Lung microvascular endothelial cell (primary cell): ENCODE data around the gene TBC1D2. TPM values are rescaled to one million over a fixed set of nuclear protein-coding genes. Genes with fewer than 3 reads are reported as not detected.

Experiments
- DNase-seq, 2 donors: peaks; one replicate each; pipeline versions ENCODE4 v3.0.0 to v3.0.0-alpha.2; 2010; ENCODE audit warnings: low read depth in 2 of 2
- total RNA-seq: library from RNA; depleted of rRNA; stranded (reverse); fragments of >200 nt; gene quantifications from 2 replicates; pipeline ENCODE4 v1.2.1, GENCODE V29; 2014

TBC1D2 gene
- total RNA-seq, 1 donor from 2014 or later: 0.99 TPM

DNA sequence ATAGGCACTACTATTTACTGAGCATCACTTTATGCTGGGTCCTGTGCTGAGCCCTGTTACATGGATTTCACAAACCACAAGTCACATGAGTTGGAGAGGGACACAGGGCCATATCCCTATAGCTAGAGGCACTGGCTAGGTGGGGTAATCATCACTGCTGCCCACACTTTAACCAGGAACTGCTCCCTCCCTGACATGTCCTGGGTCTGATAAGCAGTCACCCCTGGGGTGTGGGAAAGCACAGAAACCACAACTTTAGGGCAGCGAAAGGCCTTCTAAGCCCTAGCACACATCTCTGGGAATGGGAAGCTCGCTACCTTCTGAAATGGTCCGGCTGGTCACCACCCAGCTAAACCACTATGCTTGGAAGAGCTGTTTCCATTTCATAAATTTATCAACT is 15.0 kb downstream of the TBC1D2 start:
- DNase-seq: no peak

DNA sequence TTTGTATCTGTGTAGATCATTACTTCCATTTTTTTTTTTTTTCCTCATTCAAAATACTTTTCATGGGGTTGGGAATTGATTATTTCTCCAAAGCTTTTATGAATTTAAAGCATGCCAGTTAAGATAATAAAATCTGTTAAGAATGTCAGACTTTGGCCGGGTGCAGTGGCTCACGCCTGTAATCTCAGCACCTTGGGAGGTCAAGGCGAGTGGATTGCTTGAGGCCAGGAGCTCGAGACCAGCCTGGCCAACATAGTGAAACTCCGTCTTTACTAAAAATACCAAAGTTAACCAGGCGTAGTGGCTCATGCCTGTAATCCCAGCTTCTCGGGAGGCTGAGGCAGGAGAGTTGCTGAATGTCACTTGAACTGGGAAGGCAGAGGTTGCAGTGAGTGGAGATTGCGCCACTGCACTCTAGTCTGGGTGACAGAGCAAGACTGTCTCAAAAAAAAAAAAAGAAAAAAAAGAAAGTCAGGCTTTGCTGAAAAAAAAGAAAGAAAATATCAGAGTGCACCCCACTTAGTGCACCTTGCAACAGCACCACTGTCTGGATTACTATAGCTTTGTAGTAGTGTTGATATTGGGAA is 18.5 kb downstream of the TBC1D2 start:
- DNase-seq: no peak

DNA sequence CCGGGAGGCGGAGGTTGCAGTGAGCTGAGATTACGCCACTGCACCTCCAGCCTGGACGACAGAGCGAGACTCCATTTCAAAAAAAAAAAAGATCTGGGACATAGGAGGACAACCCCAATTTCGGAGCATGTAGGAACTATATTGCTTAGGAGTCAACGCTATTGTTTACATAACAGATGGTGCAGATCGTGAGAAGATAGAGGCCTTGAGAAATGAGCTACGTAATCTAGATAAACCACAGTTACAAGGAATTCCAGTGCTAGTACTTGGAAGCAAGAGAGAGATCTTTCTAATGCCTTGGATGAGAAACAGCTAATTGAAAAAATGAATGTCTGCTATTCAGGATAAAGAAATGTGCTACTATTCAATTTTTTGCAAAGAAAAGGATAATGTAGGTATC is 20.3 kb downstream of the TBC1D2 start:
- no peak for DNase-seq

DNA sequence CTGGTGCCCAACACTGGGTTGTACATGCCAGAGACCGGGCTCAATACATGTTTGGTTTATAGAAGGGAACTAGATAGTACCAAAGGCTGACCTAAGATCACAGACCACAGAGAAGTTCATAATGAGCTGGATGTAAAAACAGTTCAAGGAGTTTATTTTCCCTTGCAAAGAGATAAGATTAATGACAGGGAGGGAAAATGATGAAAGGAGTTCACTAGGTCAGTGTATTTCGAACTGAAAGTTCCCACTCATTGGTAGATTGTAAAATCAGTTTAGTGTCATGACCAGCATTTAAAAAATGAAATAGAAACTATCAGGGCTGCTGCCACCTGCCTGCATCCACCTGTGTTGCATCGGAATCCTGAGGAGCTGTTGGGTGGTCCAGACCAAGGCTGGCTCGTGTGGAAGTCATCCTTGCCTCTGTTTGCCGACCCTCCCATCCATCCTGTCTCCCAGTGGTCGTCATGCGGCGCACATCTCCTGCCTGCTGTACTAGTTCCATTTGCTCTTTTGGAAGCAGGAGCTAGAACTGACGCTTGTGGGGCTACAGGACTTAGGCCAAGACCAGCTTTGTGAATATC is 21.1 kb downstream of the TBC1D2 start:
- DNase-seq: no peak

DNA sequence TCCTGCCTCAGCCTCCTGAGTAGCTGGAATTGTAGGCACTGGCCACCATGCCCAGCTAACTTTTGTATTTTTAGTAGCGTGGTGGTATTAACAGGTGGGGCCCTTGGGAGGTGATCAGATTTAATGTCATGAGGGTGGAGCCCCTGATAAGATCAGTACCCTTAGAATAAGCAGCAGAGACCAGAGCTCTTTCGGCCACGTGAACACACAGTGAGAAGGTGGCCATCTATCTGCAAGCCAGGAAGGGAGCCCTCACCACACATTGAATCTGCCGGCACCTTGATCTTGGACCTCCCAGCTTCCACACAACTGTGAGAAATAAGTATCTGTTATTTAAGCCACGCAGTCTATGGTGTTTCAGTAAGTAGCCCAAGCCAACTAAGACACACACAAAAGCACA is 22.5 kb downstream of the TBC1D2 start:
- DNase-seq: no peak

DNA sequence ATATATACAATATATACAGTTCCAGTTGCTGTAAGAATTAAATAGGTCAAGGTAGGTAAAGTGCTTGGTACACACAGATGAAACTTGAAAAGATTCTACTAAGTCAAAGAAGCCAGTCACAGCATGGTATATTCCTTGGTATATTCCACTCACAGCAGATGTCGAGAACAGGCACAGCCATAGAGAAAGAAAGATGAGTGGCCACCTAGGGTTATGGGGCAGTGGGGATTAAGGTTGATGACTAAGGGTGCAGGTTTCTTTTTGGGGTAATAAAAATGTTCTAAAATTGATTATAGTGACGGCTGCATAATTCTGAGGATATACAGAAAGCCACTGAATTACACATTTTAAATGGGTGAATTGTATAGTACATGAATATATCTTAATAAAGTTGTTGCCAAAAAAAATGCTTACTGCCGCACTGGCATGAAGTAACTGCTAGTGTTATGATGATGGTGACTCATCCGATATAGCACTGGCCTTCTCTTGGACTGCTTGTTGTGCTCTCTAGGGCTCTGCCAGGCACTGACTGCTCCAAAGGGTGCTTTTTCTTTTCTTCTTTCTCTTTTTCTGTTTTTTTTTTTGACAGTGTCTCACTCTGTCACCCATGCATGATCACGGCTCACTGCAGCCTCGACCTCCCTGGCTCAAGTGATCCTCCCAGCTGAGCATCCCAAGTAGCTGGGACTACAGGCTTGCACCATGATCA is 23.5 kb downstream of the TBC1D2 start:
- DNase-seq: peak; percentile 51 to 83

DNA sequence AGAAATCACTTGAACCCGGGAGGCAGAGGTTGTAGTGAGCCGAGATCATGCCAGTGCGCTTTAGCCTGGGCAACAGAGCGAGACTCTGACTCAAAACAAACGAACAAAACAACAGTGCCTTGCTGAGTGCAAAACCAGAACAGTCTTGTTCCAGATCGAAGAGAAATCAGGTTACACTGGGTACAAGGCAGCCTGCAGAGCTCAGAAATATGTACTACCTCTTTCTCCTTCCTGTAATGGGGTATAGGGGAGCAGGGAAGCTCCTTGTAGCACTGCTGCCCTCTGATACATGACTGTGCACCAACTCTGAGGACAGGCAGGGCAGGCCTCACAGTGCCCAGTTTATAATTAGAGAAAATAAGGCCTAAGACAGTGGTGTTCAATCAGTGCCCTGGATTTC is 24.7 kb downstream of the TBC1D2 start:
- no peak for DNase-seq

DNA sequence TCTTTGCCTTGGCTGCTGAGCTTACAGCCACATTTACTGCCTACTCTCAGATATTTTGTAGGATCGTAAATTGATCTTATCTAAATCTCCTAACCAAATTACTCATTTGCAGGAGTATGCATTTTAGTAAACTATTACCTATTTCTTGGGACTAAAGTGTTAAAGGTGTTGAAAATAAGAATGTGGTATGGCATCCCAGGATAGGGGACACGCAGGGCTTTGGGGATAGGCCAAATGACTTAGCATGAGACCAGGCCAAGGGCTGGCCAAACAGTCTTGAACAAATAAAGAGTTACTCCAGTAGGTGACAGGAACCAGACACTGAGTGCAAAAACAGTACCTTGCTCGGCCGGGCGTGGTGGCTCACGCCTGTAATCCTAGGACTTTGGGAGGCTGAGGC is 25.1 kb downstream of the TBC1D2 start:
- DNase-seq: no peak

DNA sequence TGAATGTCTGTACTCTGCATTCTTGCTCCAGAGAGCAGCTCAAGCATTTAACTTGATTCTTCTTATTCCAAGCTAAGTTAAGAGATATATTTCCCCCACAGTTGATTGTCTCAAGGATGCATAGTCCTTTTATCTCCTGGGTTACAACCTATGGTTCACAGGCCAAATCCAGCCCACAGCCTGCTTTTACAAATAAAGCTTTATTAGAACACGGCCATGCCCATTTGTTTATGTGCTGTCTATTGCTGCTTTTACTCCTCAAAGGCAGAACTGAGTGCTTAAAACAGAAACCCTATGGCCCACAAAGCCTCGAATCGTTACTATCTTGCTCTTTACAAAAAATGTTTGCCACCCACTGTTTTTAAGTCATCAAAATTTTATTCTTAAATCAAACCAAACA is 25.8 kb downstream of the TBC1D2 start:
- no peak for DNase-seq

DNA sequence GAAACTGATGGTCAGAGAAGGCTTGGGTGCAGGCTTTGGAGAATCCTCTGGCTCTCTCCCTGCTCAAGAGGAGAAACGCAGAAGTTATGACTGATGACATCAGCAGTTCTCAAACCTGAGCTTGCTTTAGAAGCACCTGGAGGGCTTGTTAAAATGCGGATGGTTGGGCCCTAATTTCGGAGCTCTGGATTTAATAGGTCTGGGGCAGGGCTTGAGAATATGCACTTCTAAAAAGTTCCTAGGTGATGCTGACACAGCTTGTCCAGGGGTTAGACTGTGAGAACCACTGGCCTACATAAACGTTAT is 26.4 kb downstream of the TBC1D2 start:
- no peak for DNase-seq

DNA sequence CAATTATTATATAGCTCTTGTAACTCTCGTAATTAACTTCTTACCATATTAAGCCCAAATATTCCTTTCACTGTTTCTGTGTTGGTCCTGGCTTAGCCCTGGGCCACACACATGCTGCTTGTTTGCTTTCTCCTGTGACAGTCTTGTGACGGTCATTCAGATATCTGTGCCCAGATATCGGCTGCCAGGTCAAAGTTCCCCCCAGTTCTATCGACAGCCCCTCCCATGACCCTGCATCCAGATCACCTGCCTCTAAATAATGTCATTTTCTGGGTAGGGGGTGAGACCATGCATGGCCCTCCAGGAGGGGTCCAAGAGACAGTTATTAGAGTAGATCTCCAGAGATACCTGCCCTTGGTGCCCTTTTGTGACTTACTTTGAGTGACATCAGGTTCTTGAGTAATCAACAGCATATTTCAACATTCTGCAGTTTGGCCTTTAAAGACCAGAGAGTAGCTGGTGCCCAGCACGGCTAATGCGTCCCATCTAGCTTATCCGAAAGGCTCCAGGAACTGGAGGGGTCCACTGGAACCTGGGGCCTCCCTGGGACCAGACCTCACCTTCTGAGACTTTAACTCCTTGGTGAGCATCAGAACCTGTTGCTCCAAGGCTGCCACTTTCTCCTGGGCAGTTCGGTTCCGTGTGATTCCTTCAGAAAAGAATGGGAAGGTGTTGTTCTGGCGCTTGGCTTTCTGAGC is 26.9 kb downstream of the TBC1D2 start:
- no peak for DNase-seq

DNA sequence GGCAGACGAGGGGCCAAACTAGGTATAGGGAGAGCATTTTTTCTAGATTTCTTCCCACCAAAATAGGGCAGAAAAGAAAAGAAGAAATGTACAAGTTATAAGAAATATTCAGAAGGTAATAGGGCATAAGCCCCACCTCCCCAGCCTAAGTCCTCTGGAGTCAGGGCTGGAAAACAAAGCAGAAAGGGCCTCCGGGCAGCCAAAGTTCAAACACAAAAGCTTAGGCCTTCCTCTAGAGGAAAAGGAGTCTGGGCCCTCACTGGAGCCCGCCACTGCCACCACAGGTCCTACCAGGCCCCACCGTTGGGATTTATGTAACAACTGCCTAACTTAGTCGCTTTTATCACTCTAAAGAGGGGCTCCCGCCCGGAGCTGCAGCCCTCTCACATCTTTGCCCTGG is 27.6 kb downstream of the TBC1D2 start:
- DNase-seq: no peak

DNA sequence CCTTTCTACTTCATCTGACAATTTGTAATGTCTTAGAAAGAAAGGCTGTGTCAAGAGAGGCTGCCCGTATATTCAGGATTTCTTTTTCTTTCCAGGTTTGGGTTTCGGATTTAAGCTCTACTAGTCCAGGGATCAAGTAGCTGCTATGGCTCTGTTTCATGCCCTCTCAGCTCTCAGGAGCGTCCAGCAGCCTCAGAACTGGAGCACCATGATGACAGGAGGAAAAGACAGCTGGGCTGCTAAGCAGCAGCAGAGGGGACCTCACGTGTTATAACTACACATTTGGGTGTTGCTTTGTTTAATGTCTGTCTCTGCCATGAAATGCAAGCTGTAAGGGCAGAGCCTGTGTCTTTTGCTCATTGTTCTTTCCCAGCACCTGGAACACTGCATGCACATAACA is 28.5 kb downstream of the TBC1D2 start:
- DNase-seq: no peak

DNA sequence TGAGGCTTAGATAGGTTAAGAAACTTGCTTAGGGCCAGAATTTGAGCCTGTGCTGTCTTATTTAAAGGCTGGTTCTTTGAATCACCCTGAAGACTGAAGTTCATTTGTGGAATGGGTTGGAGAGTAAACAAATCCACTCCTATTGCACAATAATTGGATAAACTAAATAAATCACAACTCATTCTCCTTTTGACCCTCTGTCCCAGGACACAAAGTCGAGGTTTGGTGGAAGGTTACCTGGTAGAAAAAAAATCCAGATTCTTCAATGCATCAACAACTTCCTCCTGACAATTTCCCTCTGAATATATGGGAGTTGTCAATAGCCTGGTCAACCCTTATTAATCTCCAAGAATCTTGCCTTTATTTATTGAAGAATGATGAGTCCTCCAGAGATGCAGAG is 28.9 kb downstream of the TBC1D2 start:
- DNase-seq: no peak

DNA sequence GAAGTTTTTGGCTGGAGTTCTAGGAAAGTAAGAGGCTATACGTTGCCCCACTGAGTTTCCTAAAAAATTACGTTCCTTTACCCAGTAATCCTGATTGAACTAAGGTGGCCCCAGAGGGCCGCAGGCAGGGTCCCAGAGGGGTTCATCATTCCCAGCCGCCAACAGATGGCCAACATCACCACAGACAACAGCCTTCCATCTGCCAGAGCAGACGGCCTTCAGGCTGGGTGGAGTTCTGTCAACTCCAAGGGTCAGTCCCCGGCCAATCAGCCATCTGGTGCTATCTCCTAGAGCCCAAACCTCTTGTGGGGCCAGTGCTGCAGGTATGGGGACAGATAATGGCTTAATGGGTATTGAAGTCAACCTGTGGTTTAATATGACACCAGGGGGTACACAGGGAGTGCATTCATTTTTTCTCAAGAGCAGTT is 30.4 kb downstream of the TBC1D2 start:
- DNase-seq: no peak

DNA sequence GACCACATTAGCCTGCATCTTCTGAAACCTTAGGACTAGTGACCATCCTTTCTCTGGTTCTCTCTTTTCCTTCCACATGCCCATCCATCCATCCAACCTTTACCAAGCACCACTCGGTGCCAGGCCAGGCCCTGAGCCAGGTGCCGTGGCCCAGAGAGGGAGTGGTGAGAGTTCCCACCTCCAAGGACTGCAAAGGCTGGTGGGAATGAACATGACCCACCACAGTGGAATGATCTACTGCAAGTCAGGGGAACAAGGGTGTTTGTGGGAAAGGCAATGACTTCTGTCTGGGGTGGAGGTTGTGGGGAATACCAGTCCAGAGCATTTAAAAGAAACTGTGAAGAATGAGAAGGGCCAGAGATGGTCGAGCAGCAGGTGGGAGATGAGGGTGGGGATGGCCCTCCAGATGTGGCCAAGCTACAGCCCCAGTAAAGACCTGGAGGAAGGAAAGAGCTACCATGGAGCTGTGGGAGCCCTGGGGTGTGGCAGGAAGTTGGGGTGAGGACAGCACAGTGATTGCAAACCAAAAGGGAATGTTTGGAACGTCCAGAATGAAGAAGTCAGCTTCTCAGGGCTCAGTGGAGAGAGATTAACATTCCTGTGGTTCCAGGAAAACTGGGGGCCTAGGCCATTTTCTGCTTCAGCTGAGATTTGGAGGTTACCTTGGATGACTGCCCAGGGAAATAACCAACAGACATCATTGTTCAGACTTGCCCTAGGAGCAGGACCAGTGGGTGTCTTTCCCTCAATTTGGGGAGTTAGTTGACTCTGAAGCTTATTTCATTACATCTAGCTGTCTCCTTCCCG is 32.4 kb downstream of the TBC1D2 start:
- peak; percentile 15 to 87 for DNase-seq

DNA sequence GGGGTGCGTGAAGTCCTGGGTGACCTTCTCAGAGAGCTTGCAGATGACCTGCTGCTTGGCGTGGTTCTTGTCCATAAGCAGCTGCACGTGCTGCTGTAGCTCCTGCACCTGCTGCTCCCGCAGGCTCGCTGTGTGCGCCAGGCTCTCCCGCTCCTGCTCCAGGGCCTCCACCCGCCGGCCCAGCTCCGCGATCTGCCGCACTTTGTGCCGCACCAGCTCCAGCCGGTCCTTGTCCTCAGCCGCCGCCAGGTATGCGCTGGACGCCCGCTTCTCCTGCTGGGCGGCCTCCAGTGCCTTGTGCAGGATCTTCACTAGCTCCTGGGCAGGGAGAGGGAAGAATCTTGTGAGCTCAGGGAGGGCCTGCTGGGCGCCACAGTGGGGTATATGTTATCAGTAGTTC is 34.5 kb downstream of the TBC1D2 start:
- DNase-seq: no peak

DNA sequence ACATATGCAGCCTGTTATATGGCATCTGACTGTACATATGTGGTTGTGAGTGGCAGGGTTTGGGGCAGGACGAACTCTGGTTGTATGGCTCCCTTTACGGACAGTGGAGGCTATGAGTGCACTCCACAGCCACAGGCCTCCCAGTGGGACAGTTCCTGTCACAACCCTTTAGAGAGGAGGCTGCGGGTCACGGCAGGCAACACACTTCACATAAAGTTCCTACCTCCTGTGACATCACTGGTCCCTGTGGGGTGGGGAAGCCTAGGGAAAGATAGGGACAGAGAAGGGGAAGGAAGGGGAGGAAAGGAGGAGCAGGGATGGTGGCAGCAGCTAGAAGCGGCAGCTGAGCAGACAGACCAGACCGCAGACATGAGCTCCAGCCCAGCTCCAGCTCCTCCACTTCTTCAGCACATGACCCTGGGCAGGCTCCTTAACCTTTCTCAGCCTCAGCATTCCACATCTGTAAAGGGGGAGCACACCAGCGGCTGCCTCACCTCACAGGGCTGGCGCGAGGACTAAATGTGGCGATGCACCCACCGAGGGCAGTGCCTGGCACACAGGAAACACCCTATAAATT is 35.6 kb downstream of the TBC1D2 start:
- no peak for DNase-seq

DNA sequence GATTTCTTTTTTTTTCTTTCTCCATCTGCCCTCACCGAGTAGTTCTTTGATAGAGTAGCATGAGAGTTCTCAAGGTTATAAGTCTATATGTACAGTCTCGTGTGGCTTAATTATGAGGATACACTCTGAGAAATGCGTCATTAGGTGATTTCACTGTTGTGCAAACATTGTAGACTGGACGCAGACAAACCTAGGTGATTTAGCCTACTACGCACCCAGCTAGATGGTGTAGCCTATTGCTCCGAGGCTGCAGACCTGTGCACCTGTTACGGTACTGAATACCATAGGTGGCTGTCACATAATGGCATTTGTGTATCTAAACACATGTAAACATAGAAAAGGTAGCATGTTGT is 36.1 kb downstream of the TBC1D2 start:
- DNase-seq: no peak

DNA sequence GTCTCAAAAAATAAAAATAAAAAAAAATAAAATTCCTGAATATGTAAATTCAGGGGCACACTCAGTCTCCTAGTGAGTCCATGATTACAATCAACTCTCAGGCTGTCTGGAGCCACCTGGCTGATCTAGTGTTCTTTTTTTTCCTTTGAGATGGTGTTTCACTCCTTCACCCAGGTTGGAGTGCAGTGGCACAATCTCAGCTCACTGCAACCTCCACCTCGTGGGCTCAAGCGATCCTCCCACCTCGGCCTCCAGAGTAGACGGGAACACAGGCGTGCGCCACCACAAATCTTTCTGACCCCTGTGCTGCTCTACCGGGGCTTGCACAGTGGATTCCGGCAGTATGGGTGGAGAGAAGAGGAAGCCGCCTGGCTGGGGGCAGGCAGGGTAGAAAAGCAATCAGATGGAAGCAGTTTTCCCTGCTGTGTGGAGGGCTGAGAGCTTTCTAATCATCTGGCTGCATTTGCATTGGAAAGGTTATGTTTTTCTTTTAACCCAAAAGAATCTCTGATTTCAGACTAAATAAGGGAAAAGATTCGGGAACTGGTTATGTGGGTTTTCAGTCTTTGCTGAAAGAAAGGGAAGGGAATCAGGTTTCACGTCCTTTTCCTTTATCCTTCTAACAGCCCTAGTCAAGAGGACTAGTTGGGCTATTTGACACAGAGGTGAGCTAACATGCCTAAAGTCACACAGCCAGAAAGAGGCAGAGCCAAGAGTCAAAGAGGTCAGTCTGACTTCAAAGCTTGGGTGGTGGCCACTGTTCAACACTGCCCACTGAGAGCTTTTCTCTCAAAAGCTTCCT is 36.7 kb downstream of the TBC1D2 start:
- DNase-seq: no peak

DNA sequence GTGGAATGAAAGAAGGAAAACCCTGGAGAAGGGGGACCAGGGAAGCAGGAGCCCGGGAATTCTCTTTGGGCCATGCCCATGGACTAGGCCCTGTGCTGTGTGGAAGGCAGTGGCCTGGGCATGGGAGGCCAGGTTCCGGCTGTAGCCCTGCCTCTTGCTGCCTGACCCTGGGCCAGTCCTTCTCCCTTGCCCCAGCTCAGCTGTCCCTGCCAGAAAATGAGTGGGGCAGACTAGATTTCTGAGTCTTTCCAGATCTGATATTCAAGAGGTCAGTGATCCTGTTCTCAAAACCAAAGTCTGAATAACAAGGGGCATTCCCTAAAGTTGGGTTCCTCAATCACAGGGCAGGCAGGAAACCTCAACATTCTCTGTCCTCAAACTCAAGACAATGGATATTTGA is 38.2 kb downstream of the TBC1D2 start:
- DNase-seq: no peak
